Stimulated activated CD4-positive, alpha-beta T cell treated with anti-CD3 and anti-CD28 coated beads, Interleukin-4, amount 100 ng/mL, for 48 hours (primary cell): ENCODE measurements around the gene TMEM132C.

ENCODE experiments used
- DNase-seq, 2 donors: peaks; one replicate each; pipeline ENCODE4 v3.0.0-alpha.2; 2020; ENCODE audit warnings: low read depth in 2 of 2

Gene TMEM132C

DNA sequence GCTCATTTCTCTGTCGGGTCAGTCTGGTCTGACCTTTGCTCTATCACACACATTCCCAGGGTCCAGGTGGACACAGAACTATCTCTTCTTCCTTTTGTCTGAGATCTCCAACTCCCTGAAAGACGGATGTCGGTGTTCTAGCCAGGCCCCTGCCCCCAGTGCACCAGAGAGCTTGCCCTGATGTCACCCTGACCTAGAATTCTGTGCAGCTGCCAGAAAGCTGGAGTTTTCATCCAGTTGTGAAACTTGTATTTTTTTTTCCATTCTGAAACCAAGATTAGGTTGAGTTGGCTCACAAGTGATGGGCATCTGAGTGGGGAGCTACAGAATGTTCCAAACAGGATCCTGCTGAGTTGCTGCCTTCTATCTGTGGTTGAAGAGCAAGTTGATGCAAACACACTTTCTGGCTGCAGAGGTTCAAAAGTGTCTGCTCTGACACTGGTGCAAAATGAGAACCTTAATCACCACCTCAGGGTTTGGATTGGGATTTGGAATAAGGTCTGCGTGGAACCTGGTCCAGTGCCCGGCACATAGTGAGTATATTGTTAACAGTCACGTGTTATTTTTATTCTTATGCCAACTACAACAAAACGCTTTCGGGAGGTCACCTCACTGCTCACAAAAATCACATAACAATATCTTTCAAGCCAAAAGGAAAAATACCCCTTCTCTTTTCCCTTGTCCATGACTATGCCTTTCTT is 345.3 kb downstream of the TMEM132C start:
- no peak for DNase-seq

DNA sequence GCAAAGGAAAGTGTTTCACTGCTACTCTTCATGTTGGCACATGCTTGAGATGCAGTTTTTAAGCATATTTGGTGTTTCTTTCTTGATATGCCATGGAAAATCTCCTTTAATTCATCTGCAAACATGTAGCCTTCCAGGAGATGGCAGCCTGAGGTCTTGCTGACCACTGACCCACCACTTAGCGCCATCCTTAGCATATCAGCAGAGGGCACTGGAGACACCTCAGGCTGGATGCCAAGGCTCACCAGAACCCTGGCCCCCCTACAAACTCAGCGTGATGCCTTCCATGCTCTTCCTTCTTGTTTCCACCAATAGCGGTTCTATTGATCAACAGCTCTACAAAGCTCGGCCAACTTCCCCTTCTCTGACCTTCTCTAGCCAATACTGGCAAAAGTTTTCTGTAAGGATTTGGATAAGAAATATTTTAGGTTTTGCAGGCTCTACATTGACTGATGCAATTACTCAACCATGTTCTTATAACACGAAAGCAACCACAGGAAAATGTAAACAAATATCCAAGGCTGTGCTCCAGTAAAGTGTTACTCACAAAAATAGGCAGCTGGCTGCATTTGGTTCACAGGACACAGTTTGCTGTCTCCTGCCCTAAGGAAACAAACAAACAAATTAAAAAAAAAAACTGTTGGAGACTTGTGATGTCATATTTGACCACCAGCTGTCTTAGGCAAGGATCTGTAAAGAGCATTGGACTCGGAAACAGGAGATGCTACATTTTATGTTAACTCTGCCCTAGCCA is 347.0 kb downstream of the TMEM132C start:
- no peak for DNase-seq

DNA sequence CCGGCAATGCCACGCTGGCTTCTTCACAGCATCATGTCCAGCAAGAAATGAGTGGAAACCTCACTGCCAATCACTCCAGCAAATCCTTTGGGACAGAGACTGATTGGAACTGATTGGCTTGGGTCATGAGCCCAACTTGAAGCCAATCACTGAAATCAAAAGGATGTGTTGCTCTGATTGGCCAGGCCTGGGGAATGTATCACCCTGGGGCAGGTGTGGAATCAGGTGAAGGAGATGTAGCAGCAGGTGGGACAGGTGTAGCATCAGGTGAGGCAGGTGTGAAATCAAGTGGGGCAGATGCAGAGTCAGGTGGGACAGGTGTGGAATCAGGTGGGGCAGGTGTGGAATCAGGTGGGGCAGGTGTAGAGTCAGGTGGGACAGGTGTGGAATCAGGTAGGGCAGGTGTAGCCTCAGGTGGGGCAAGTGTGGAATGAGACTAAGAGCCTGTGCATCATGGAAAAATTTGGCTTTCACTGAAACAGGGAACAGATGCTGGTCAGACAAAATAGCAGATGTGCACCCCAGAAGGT is 350.4 kb downstream of the TMEM132C start:
- no peak for DNase-seq

DNA sequence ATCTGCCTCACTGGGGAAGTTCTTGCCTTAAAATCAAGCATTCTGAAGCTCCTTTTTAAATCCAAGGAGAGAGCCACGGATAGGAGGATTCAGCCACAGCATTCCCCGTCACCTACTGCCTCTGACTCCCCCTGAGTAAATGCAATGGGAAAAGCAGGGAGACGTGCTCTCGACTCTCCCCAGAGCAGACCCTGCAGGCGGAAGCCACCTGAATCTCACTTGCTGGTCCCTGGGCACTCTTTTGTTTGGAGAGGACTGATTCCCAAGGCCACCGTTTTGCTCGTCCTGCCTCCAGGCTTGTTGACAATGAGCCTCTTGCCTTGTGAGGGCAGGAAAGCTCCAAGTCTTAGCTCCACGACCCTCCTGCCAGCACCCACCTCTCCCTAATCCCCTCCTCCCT is 352.3 kb downstream of the TMEM132C start:
- no peak for DNase-seq

DNA sequence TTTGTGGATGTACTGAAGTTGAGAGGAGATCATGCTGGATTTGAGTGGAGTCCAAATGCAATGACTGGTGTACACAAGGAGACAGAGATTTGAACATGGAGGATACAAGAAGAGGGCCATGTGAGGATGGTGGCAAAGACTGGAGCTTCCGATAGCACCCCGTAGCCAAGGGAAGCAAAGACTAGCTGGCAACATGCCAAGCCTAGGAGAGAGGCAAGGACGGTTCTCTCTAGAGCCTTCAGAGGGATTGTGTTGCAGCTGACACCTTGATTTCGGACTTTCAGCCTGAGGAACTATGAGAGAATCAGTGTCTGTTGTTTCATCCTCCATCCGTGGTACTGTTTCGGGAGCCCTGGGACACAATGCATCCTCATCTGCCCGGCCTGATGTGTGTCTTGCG is 354.3 kb downstream of the TMEM132C start:
- DNase-seq: no peak

DNA sequence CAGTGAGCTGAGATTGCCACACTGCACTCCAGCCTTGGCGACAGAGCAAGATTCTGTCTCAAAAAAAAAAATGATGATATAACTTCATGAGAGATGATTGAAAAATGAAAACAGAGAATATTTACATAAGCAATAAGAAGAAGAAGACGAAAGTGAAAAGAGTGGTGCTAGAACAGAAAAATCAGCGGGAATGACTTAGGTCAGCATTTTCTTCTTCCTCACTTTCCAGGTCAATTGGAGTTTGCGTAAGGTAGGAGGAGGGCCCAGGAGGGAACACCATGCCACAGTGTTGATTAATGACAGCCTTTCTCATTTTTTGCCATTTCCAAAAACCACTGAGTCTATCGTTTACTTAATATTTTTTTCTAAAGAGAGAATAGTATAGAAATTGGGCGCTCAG is 356.8 kb downstream of the TMEM132C start:
- no peak for DNase-seq

DNA sequence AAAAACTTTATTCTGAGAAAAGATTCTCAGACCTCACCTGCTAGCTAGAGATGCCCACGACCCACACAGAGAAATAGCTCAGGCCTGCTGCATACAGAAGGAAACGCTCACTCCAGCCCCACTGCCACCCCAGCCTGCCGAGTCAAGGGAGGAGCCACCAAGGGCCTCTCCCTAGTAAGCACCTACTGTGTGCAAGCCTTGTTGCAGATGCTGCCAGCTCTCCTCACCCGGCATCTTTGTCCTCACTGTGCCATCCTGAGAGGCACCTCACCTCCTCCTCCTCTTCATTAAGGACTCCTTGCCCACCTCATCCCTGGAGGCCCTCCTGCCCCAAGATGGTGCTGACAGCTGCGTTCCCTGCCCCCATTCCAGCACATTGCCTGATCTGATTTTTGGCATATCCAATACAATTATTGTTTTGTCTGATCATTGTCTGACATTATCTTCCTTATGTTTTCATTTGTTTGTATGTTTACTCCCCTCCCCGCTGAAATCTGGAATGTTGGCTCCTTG is 359.9 kb downstream of the TMEM132C start:
- DNase-seq: no peak

DNA sequence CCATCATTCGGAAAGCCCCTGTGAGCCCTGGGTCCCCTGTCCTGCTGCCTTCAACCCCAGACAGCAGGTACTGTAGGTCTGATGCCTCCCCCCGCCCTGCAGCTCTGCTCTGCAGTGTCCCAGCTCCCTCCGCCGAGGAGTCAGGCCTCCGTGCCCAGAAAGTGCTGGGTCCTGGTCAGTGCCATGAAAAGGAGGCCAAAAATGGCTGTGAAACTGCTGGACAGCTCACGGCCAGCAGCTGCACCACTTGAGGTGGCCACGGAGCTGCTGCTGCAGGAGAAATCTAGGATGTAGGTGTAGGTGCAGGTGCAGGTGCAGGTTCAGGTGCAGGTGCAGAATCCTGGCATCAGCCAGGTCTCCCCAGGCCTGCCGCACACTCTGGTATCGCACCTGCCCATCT is 360.7 kb downstream of the TMEM132C start:
- DNase-seq: no peak

DNA sequence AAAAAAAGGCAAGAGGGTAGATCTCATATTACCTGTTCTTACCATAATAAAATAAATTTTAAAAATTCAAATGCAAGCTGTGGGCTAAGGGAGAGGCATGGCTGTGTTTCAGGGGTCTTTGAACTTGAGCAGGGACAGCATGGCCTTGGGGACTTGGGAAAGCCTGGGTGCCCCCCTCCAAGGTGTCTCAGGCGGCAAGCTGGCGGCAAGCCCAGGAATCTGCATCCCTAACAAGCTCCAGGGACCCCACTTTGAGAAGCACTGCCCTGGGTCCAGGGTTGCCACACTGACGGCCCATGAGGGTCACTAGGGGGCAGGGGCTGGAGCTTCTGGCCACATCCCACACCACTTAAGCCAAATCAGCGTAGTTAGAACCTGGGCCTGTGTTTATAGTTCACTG is 363.0 kb downstream of the TMEM132C start:
- no peak for DNase-seq

DNA sequence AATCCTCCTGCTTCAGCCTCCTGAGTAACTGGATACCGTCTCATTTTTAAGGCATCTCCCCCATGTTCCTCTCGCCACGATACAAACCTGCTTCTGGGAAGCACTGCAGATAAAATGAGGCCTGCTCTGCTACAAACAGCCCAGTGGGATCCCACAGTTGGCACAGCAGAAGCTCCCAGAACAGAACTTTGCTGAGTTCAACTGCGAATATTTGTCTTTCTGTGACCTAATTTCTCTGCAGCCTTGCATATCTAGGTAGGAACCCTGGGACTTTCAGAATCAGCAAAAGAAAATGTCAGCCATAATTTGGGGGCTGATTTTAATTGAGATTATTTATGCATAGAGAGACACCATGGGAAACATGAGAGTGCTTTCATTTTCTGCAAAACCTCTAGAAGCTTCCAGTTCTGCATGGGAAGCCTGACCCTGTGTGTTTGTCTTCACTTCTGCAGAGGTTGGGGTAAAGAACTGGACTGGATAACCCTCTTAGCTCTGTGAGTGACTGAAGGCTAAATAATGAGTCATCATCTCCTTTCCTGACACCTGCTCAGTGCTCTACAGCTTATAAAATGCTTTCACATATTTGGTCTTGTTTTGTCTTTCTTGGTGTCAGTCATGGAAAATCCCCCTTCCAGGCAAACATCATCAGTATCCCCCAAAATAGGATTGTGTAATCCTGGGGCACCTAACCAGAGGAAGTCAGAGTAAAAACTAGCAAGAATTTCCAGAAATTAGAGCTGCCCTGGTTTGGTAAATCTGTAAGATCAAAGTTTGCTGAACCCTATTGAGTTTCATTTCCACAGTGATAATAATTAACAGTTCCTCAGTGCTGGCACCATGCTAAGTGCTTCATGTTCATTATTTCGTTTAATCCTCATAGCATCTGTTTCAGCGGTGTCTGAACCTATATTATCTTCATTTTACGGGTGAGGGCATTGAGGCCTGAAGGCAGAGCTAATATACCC is 371.0 kb downstream of the TMEM132C start:
- DNase-seq: no peak

DNA sequence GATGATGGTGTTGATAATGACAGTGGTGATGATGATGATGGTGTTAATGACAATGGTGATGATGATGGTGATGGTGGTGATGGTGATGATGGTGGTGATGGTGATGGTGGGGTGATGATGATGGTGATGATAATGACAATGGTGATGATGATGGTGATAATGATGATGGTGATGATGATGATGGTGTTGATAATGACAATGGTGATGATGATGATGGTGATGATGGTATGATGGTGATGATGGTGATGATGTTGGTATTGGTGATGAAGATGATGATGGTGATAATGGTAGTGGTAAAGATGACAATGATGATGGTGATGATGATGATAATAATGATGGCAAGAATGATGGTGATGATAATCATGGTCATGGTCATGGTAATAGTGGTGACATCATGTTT is 372.1 kb downstream of the TMEM132C start:
- DNase-seq: no peak

DNA sequence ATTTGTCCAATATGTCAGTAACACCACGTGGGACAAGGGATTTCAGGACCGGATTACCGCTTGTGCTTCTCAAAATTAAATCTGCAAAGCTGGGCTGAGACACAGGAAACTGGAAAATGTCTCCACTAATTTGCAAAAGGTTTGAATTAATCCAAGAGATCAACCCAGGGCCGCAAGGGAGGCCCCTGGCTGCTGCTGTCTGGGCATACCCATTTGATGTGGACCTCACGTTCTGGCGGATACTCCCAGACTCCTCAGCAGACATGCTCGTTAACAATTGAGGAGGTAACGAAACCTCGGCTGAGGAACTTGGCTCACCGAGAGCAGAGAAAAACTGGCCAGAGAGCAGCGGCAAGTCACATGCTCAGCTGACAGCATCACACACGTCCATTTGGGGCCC is 376.2 kb downstream of the TMEM132C start:
- DNase-seq: no peak

DNA sequence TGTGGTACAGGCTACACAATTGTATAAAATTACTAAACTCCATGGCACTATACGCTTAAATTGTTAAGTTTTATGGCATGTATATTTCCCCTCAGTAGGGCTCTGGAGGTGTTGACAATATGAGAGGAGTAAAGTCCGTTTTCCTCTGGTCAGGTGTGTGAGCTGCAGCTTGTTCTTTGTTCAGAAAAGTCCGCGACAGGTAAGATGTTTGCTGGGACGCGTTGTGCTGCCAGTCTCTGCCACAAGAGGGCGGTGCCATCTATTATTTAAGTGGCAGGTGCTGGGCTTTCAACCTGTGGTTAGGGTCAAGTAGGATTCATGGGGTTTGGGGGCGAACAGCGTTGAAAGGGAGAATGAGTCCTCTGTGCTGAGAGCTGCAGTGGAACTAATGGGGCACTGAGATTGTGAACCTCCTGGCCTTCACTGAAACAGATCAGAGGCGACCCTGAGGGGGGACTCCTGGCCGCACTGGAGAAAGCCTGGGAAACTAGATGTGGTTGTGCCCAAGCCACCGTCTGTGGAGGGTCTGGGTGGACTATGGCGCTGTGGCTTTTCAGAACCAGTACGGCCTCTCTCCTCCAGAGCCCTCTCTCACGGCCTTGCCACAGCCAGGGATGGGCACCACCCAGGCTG is 377.8 kb downstream of the TMEM132C start:
- DNase-seq: peak; percentile 2 to 30

DNA sequence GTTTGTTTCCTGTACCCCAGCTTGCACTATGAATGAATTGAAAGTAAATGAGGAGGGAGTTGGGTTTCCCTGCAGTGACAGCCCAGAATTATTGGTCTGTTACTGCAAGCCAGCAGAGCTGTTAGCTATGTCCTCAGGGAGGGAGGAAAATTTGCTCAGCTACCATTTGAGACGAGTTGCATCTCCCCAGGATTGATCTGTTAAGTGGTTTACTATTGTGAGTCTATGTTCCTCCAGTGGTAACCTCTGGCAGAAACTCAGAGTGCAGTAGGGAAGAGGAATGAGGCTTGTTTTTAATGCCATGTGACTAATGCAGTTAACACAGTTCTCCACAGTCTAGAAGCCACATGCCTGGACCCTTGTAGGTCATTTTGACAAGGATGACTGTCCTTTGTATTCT is 382.9 kb downstream of the TMEM132C start:
- DNase-seq: no peak

DNA sequence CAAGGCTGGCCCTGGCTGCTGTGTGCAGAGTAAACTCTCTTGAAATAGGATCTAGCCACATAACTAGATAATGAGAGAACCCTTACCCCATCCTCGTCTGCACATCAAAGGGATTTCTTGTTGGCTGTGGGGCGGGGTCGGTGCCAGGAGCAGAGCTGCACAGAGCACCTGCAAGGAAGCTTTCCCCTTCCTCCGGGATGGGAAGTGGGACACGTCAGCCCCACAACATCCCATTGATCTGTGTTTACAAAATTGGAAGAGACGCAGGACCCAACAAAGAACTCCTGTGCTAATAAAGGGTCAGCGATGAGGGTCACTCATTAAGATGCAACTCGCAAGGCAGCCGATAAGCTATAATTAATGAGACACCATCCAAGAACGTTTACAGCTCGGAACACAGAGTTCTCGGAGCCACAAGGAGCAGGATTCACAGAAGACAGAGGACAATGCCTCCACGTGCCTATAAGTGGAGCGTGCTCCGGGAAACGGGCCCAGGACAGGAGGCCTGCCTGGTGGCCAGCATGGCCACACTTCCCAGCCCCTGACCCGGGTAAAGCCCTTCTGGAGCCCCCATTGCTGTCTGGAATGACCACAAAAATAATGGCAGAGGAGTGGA is 385.3 kb downstream of the TMEM132C start:
- DNase-seq: no peak

DNA sequence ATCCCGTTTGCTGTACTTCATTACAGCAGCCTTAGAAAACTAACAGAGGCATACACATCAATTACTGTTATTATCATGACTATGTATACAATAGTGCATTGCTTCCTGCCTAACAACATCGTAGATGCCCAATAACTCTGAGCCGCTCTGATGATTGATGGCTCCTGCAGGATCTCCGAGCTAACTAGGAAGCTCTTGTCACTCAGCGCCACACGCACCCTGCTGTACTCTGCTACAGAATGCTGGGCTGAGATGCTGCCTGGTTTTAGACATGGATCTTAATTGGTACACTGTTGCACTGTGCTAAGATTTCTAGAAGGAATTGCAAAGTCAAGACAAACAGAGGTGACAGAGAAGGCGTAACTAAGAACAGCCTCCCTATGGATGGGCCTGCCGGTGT is 387.5 kb downstream of the TMEM132C start:
- no peak for DNase-seq

DNA sequence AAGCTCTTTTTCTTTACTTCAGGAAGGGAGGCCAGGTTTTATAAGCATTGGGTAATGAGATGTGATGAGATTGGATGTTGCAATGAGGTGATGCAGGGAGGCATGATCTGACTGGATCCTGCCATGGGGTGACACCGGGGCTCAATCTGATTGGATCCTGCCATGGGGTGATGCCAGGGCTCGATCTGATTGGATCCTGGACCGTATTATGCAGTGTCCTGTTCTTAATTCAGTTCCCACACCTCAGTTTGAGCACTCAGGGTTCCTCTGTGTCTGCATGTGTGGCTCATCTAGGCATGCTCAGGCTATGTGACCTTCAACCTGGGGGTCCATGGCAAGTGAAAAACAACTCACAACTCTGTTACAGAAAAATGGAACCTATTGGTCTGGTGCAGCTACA is 390.4 kb downstream of the TMEM132C start:
- DNase-seq: no peak

DNA sequence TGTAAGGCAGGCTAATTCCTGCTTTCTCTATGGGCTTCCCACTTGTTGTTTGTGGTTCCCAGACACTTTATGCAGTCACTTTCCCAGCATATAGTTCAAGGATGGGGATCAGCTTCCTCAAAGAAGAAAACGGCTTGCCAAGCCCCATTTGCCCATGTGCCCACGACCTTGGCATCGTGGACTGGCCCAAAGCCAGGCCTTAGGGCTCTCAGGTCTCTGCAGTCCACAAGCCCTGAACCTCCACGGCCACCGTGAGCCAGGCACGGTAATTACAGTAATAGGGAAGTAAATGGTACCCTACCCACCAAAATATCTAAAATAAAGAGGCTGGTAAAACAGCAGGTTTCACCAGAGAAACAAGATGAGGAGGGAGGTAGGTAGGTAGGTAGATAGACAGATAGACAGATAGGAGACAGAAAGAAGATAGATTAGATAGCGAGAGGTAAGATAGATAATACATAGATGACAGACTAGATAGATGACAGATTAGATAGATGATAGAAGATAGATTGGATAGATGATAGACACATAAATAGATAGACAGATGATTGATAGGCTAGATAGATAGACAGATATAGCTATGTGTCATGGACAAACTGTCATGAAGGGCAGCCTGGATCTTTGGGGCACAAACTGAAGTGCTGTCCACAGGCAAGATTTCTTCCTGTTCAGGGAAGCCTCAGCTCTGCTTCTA is 393.7 kb downstream of the TMEM132C start:
- no peak for DNase-seq

DNA sequence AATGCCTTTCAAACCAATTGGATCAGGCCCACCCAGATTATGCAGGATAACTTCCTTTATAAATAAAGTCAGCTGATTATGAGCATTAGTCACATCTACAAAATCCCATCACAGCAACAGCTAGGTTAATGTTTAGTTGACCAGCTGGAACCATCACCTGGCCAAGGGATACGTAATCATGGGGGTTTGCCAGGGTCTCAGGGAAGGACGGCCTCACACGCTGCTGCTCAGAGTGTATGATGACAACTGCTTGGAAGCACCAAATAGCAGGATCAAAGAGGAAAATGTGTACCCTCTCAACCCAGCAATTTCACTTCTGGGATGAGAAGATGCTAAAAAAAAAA is 394.2 kb downstream of the TMEM132C start:
- DNase-seq: no peak

DNA sequence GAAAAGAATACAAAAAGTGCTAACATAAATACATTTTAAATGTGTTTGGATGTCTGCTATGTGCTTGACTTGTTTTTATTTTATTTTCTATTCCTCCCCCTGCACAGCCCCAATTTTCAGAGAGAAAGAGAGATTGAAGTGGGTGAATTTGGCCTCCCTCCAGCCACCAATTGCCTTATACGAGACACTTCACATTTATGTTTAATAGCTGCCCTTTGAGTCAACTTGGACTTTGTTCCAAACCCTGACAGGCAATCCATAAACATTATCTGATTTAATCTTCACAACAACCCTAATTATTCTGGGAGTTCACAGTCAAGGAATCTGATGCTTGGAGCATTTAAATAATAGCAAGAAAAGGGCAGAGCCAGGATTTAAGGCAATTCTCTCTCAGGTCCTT is 395.1 kb downstream of the TMEM132C start:
- no peak for DNase-seq

DNA sequence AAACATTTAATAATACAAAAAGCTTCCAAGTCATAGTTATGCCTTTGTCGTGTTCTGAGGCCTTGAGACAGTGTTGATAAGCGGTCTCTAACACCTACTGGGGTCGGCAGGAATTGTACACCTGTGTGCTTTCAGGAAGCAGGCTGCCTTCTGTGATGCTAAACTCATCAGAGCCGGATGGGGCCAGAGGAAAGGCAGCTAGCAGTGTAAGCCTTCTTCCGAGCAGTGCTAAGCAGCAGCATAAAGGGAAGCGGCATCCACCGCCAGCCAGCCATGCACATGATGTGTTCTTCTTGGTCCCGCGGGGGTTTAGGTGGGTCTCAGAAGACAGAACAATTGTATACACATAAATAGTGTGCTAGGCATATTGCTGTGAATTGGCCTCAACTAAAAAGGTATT is 397.5 kb downstream of the TMEM132C start:
- DNase-seq: no peak
